DMS53 treated with DMSO at 0.1 percent for 48 hours (cell line): ENCODE results near the gene KCNK16.

ENCODE experiments used
- DNase-seq: peaks from one replicate; lab custom pipeline; 2025; ENCODE audit not compliant: unreplicated experiment; lab: John Stamatoyannopoulos, UW

The KCNK16 gene

GRCh38 chr6:39322306-39322850 lies at the start of gene KCNK16:
TSS of gene KCNK16 (minus strand) at chr6:39322702. CDS start at chr6:39322540, 162 bp downstream.
- no peak for DNase-seq

DNA sequence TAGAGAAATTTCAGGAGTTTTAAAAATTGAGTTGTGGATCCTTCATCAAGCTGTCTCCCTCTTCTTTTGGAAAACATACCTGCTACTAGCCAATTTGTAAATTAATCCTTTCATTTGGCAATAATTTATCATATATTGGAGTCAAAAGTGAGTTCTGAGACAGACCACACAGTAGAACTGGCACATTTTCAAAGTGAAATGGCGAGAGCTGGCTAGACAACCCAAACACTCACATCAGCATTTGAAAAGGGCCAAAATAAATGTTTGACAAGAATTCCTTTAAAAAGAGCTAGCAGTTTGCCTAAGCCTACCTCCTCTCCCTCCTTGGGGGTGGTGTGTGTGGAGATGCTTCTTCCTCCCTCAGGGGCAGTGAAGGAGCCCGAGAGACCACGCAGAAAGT lies 47.9 kb upstream of the KCNK16 start:
- DNase-seq, result no peak

DNA sequence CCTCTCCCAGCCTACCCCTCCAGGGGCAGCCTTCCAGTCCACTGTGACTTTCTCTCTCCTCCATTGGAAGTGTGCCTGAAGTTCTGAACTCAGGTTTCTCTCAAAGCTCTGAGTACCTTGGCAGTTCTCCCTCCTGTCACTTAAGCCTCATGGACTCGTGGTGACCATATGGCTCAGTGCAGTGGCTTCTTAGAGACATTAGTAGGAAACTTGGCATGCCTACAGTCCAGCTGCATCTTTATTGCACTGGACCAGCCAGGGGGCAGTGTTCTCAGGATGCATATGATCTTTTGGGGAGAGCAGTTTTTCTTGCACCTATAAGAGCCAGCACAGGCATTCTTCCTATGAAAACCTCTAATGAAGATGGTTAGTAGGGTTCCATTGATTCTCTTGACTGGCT lies 47.5 kb upstream of the KCNK16 start:
- no peak for DNase-seq

GRCh38 chr6:39367700-39368099 lies 45.2 kb upstream of the KCNK16 start:
- DNase-seq, result no peak

DNA sequence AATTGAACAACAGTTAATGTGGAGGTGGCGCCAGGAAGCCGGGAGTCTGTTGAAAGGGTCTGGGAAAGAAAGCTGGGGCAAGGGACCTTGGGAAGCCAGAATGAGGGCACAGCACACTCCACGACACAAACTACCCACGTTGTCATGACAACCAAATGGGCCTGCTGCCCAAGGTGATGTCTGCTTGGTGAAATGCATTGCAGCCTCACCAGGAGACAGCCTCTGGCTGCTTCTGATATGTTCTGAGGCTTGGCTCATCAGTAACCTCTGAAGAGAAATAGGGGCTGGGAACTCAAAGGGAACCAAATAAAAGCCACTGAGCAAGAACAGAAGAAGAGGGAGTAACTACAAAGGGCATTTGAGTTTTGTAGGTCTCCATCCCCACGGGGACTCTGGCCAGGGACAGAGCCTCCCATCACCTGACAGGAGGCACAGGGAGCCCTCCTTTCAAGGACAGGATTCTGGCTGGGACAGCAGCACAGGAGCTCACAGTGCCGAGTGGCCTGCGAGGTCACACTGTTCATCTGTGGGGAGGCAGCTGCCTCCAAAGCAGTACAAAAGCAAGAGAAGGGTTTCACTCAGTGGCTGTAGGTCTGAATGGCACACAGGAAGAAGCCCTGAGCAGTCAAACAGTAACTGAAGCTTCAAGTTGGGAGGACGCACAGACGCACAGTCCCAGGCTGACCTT lies 44.6 kb upstream of the KCNK16 start:
- DNase-seq, result no peak

GRCh38 chr6:39365281-39366074 lies 43.0 kb upstream of the KCNK16 start:
- no peak for DNase-seq

DNA sequence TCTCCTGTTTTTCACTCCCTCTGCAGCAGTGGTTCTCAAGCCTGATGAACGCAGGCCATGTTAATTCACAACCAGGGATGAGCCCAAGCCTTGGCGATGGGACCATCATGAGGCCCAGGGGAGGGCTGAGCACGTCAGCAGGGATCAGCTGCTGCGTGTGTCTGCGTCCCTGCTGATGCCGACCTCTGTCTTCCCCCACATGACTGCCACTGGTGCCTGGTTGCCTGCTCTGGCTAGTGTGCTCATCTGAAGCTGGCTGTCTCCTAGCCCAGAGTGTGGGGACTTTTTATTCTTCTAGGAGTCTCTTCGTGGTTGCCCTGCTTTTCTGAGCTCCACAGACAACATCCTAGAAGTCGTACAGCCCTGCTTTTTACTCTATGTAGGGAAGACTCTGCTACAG lies 40.8 kb upstream of the KCNK16 start:
- no peak for DNase-seq

- no peak for DNase-seq
Measured at GRCh38 chr6:39362487-39362865, 40.0 kb upstream of the KCNK16 start.

- peak; percentile 72 for DNase-seq
Measured at GRCh38 chr6:39361657-39362486, 39.4 kb upstream of the KCNK16 start.

GRCh38 chr6:39360378-39360777 lies 37.9 kb upstream of the KCNK16 start:
- DNase-seq, result no peak

DNA sequence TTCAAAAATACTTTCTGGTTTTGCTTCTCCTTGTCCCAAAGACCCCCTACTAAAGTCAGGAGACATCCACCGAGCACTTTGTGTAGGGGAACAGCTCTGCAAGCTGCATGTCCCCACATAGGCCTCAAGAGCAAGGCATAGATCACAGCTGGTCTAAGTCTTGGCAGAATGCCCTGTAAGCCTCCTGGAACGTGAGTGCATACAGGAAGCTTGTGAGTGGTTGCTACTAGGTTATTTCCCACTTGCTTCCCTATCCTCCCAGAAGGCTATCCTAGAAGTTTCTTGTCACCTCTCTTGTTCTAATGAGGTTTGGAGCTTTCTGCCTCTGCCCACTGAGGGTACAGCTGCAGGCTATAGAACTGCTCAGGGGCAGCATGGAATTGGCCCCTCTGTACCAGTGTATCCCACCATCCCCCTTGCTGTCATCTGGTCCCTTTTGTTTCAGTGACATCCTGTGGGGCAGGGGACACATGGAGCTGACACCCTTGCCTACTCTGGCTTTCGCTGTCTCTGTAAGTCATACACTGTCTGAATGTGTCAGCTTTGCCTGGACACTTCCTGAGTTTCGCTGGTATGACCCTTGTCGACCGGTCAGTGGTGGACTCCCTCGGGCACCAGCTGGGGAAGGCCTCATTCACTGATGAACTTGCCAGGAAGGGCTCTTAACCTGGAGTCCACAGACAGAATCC lies 35.6 kb upstream of the KCNK16 start:
- peak; percentile 72 for DNase-seq

- DNase-seq, result no peak
Measured at GRCh38 chr6:39353698-39354315, 31.3 kb upstream of the KCNK16 start.

GRCh38 chr6:39350723-39351505 lies 28.4 kb upstream of the KCNK16 start:
- no peak for DNase-seq

DNA sequence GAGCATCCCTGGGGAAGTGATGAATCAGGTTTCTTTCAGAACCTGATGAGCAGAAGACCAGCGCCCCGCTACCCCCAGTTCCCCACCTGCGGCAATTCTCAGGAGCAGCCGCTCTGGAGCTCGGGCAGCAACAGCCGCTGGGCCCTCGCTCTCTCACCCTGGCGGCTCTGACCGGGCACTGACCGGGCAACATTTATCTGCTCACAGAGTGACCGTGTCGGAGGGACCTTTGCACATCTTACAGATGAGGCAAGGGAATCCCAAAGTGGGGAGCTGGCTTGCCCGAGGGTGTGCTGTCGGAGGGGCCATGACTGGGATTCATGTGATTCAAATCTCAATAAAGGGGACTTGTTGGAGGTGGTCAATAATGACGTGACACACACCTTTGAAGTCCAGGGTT lies 26.2 kb upstream of the KCNK16 start:
- DNase-seq, result no peak

- DNase-seq, result peak; percentile 39
Measured at GRCh38 chr6:39347906-39348585, 25.5 kb upstream of the KCNK16 start.

- DNase-seq, result no peak
Measured at GRCh38 chr6:39347206-39347605, 24.7 kb upstream of the KCNK16 start.

GRCh38 chr6:39344821-39345280 lies 22.3 kb upstream of the KCNK16 start:
- DNase-seq, result no peak

- no peak for DNase-seq
Measured at GRCh38 chr6:39343396-39343870, 20.9 kb upstream of the KCNK16 start.
